ENCODE results near the gene INTS12. TPM values are rescaled to one million over a fixed set of nuclear protein-coding genes. Genes with fewer than 3 reads are reported as not detected.

The INTS12 gene
- total and polyA plus RNA-seq, 3 donors from 2014 or later, result 22.3 to 27.9 (median 23.2) TPM

GRCh38 chr4:105659190-105659589 lies 49.3 kb downstream of the INTS12 start:
- no peaks in the 10 kb centered on the region for H3K9me3 ChIP-seq
- DNase-seq, result no peak
- intact Hi-C loops (cut with DNase I; ENCODE audit: low total_unique reads), result no loop called here
- no peaks in the 10 kb centered on the region for H3K4me1 ChIP-seq
- H3K4me3 ChIP-seq, result no peak overlapping the region
- H3K36me3 ChIP-seq (ENCODE audit: low read depth, missing control alignments), result no peaks in the 10 kb centered on the region
- H3K27me3 ChIP-seq, result no peaks in the 10 kb centered on the region
- TF ChIP-seq CTCF (IDR thresholded peaks at IDR 0.05) (no peak), POLR2A (IDR thresholded peaks at IDR 0.05) (no peak)
- no peak overlapping the region for H3K27ac ChIP-seq
- WGBS, 2 donors, result 82 to 84% methylated on average over 6 of the region's 6 CpGs

GRCh38 chr4:105657117-105657765 lies 51.2 kb downstream of the INTS12 start:
- DNase-seq, result no peak
- intact Hi-C loops (cut with DNase I; ENCODE audit: low total_unique reads), result no loop called here
- no peak overlapping the region for H3K4me3 ChIP-seq
- no peaks in the 10 kb centered on the region for H3K36me3 ChIP-seq (ENCODE audit: low read depth, missing control alignments)
- H3K4me1 ChIP-seq, result no peaks in the 10 kb centered on the region
- no peaks in the 10 kb centered on the region for H3K9me3 ChIP-seq
- TF ChIP-seq CTCF (IDR thresholded peaks at IDR 0.05) (no peak), POLR2A (IDR thresholded peaks at IDR 0.05) (no peak)
- H3K27me3 ChIP-seq, result no peaks in the 10 kb centered on the region
- no peak overlapping the region for H3K27ac ChIP-seq

GRCh38 chr4:105652286-105652888 lies 56.1 kb downstream of the INTS12 start:
- Histone ChIP-seq H3K36me3 (ENCODE audit: low read depth, missing control alignments) (no peaks in the 10 kb centered on the region), H3K4me3 (no peak overlapping the region), H3K9me3 (no peaks in the 10 kb centered on the region), H3K27ac (no peak overlapping the region), H3K4me1 (no peaks in the 10 kb centered on the region), H3K27me3 (no peaks in the 10 kb centered on the region)
- WGBS, 2 donors, result 66 to 72% methylated on average over 4 of the region's 4 CpGs
- intact Hi-C loops (cut with DNase I; ENCODE audit: low total_unique reads), result no loop called here
- TF ChIP-seq CTCF (IDR thresholded peaks at IDR 0.05) (no peak), POLR2A (IDR thresholded peaks at IDR 0.05) (no peak)
- no peak for DNase-seq

GRCh38 chr4:105651884-105652283 lies 56.6 kb downstream of the INTS12 start:
- no peak overlapping the region for H3K4me3 ChIP-seq
- no peaks in the 10 kb centered on the region for H3K36me3 ChIP-seq (ENCODE audit: low read depth, missing control alignments)
- H3K4me1 ChIP-seq, result no peaks in the 10 kb centered on the region
- no peak for TF ChIP-seq CTCF (IDR thresholded peaks at IDR 0.05)
- TF ChIP-seq POLR2A (IDR thresholded peaks at IDR 0.05), result no peak
- no peak overlapping the region for H3K27ac ChIP-seq
- intact Hi-C loops (cut with DNase I; ENCODE audit: low total_unique reads), result no loop called here
- no peaks in the 10 kb centered on the region for H3K9me3 ChIP-seq
- no peak for DNase-seq
- no peaks in the 10 kb centered on the region for H3K27me3 ChIP-seq

- Histone ChIP-seq H3K27ac (no peak overlapping the region), H3K9me3 (no peaks in the 10 kb centered on the region), H3K27me3 (no peaks in the 10 kb centered on the region), H3K36me3 (ENCODE audit: low read depth, missing control alignments) (no peaks in the 10 kb centered on the region), H3K4me1 (no peaks in the 10 kb centered on the region), H3K4me3 (no peak overlapping the region)
- WGBS, 2 donors, result 83% methylated on average over 1 of the region's 1 CpG
- intact Hi-C loops (cut with DNase I; ENCODE audit: low total_unique reads), result no loop called here
- TF ChIP-seq POLR2A (IDR thresholded peaks at IDR 0.05), result no peak
- TF ChIP-seq CTCF (IDR thresholded peaks at IDR 0.05), result no peak
- no peak for DNase-seq
Observed at GRCh38 chr4:105650190-105650589, 58.3 kb downstream of the INTS12 start.

Measured in testis (tissue), 3 donors.